Astrocyte (in vitro differentiated cells and primary cell): ENCODE results near the gene FOXF1.
A peak's percentile ranks its signal among the peaks of the same experiment; 100 is the strongest.

Experiments
- CTCF ChIP-seq: IDR thresholded peaks from 2 replicates; pipeline ENCODE4 v1.5.1; 2011; ENCODE audit warnings: low read depth, mild to moderate bottlenecking, inconsistent platforms, low read length, moderate library complexity; ENCODE audit not compliant: insufficient read depth
- EZH2 ChIP-seq: IDR thresholded peaks from 2 replicates; pipeline ENCODE4 v1.6.1; 2012; ENCODE audit warnings: mild to moderate bottlenecking, low read length, inconsistent platforms; ENCODE audit not compliant: insufficient read depth

- TF ChIP-seq CTCF (no peak), EZH2 (peak; percentile 50)
Observed at GRCh38 chr16:86510465-86511261, at the start of gene FOXF1.
